Ammon's horn (tissue), 1 donor: ENCODE results near the gene CNTNAP2.

ENCODE experiments used
- DNase-seq: peaks from one replicate; pipeline ENCODE4 v3.0.0-alpha.2; 2016; ENCODE audit warnings: low spot score

Gene CNTNAP2

GRCh38 chr7:148149730-148150129 lies 2033.1 kb downstream of the CNTNAP2 start:
- no peak for DNase-seq

DNA sequence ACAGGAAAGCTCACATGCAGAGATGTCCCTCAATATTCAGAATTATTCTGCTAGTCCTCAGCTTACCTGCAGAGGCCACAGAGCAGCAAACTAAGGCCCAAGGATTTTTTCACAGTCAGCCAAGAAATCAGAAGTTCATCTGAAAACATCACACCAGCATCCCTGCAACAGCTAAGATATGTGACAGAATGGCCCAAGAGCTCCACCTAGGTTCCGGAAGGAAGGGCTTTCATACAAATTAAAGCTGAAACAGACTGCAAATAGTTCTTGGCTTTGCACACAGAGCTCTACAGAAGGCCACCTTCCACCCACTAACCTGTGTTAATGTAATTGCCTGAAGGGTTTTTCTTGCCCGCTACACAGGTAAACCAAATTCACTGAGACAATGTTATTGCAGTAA lies 2035.2 kb downstream of the CNTNAP2 start:
- no peak for DNase-seq

- DNase-seq = no peak
These were observed 2037.1 kb downstream of the CNTNAP2 start for GRCh38 chr7:148153616-148154284.

GRCh38 chr7:148155000-148155399 lies 2038.4 kb downstream of the CNTNAP2 start:
- DNase-seq = no peak

DNA sequence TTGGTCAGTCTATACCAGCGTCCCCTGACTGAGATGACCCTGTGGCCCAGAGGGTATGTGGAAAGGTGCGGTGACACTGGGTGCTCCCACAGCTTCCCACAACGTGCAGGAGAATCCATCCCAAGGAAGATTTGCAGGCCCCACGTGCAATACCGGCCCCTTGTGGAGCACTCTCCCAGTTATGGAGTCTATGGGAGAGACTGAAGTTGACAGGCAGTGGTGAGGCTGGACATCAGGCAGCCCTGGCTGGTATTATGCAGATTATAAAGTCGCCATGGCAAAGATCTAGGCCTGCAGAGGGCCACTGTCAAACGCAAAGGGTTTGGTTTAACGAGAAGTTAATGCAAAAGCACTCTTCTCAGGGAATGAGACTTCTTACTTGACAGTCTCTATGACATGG lies 2039.2 kb downstream of the CNTNAP2 start:
- DNase-seq = no peak

GRCh38 chr7:148156233-148156632 lies 2039.6 kb downstream of the CNTNAP2 start:
- DNase-seq = no peak

DNA sequence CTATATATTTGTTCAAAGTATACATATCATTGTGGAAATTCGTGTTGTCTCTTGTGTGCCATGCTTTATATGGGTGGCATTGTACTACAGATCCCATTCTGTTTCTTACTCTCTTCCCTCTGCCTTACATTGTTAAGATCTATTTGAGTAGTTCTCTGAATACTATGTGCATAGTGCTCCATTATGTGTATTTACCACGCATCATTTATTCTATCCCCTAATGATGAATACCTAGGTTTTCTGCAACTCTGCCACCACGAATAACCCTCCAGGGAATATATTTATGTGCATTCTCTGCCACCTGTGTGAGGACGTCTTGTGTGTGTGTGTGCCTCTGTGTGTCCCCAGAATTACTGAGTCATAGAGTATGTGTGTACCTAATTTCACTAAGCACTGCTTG lies 2042.7 kb downstream of the CNTNAP2 start:
- DNase-seq = no peak

- no peak for DNase-seq
These were observed 2045.2 kb downstream of the CNTNAP2 start for GRCh38 chr7:148161776-148162175.

GRCh38 chr7:148162808-148163207 lies 2046.2 kb downstream of the CNTNAP2 start:
- no peak for DNase-seq

DNA sequence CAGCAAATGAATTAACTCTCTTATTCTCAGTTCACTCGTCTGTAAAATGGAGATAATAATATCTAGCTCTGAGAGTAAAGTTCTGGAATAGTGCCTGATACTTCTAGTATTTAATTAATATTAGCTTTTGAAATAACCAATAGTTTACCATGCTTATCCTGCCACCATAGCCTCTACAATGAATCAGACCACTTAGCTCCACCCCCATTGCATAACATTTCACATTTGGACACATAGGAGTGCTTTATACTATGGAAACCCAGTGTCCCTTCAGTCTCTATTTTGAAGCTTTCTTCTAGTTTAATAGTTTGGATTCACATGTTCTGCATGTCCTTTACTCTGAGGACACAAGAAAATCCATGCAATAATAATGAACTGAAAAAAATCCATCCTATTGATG lies 2046.6 kb downstream of the CNTNAP2 start:
- no peak for DNase-seq

GRCh38 chr7:148172920-148173319 lies 2056.3 kb downstream of the CNTNAP2 start:
- DNase-seq = no peak

DNA sequence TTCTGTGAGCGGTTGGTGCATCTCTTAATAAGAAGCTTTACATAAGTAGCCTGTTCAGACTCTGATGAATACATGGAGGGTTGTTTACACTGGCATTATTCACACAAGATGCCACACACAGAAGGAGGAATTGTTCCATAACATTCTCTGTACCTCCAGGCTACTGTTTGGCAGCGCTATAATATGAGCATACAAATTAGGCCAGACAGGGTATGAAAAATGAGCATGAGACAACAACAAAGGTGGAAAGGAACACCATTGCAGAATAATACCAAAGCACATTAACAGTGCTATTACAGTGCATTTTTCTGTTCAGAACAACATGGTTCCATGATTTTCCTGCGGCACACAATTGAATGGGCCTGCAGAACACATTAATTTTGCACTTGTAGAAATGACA lies 2056.8 kb downstream of the CNTNAP2 start:
- DNase-seq = no peak

- DNase-seq = no peak
These were observed 2057.8 kb downstream of the CNTNAP2 start for GRCh38 chr7:148174376-148174775.

DNA sequence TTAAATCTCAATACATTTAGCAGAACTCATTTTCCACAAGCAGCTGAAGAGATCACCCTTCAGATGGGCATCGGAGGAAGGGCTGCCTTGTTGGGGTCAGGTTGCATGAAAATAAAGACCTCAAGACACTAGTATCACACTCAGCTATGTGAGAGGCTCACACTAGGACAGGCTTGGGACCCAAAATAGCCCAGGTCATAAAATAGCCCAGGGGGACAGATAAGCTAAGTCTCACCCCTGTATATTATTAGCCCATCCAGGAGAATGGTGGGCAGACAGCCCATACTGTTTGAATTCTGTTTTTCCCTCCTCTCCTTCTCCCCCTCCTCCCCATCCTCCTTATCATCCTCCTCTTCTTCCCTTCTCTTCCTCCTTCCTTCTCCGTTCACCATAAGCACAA lies 2058.9 kb downstream of the CNTNAP2 start:
- DNase-seq = no peak

DNA sequence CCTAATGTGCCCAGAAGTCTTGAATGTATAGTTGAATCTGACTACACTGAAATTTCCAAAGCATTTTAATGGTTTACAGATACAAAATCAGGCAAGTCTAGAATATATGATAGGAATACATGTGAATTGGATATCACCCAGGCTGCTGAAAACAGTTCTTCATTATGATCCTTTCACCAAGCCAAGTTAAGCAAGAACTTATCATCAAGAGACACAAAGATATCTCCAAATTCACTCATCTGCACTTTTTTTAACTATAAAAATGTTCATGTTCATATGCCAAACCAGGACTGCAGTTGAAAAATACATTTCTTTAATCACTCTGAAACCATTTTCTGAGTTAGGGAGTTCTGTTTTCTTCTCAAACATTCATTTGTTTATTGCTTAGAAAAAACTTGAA lies 2061.4 kb downstream of the CNTNAP2 start:
- DNase-seq = no peak

DNA sequence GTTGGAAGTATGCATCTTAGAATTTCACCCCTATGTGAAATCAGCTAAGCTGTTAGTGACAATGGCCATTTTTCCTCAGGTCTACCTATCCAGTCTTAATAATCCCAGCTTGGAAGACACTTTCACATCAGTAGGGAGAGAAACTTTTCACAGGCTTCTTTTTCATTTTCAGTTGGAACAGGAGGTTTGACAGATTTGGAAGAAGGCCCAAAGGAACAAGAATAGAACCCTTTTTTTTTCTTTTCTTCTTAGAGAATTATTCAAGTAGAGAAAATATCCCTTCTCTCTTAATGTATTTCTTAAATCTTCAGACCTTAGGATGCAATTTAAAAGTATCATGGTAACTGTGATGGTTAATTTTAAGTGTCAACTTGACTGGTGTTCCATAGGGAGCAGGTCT lies 2063.5 kb downstream of the CNTNAP2 start:
- DNase-seq = no peak

GRCh38 chr7:148182264-148182663 lies 2065.7 kb downstream of the CNTNAP2 start:
- DNase-seq = no peak

- DNase-seq = no peak
These were observed 2068.4 kb downstream of the CNTNAP2 start for GRCh38 chr7:148185041-148185440.

GRCh38 chr7:148187471-148187870 lies 2070.9 kb downstream of the CNTNAP2 start:
- no peak for DNase-seq

DNA sequence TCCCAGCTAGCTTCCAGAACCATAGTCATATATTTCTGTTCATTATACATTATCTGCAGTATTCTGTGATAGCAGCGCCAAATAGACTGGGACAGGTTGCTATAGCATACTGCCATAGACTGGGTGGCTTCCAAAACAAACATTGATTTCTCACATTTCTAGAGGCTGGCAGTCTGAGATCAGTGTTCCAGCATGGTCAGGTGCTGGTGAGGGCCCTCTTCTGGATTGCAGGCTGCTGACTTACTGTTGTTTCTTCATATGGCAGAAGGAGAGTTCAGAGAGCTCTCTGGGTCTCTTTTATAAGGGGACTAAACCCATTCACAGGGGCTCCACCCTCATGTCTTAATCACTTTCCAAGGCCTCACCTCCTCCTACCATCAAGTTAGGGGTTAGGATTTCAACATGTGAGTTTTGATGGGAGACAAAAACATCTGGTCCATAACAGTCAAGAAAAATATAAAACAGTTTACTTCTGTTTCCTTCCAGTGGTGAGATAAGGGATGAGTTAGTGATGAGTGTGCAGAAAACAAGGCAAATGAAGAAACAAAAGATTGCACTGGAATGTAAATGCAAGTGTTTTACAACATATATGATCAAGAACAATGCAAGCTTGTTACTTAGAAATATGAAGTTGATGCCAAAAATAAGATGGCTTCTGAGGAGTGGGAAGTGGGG lies 2074.9 kb downstream of the CNTNAP2 start:
- no peak for DNase-seq

DNA sequence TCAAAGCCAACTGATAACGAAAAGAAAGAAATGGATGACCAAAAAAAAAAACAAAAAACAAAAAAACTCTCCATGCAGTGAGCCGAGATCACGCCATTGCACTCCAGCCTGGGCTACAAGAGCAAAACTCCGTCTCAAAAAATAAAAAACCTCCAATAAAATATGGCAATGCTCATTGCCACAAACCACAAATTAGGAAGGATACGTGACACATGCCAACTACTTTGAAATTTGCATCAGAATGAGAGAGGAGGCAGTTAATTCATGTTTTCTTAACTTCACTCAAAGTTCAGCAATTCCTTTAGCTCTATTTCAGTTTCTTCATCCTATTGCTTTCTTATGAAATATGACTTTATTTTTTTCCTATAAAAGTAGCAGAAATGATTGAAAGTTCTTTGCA lies 2075.9 kb downstream of the CNTNAP2 start:
- DNase-seq = no peak

DNA sequence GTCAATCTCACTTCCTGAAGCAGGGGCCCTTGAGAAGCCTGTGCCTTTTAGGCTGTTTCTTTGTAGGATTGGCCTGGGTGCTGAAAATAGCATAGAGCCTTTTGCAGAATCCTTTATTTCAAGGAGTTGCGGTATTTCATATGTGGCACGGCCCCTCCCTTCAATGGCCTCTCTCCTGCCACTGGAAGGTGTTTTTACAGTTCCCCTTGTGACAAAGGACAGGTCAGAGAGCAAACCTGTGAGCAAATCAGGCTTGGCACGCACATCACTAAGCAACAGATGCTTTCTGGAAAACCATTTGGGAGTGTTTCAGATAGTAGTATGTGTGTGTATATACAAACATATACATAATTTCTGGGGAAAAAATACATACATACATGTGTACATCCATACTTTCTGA lies 2085.4 kb downstream of the CNTNAP2 start:
- no peak for DNase-seq

DNA sequence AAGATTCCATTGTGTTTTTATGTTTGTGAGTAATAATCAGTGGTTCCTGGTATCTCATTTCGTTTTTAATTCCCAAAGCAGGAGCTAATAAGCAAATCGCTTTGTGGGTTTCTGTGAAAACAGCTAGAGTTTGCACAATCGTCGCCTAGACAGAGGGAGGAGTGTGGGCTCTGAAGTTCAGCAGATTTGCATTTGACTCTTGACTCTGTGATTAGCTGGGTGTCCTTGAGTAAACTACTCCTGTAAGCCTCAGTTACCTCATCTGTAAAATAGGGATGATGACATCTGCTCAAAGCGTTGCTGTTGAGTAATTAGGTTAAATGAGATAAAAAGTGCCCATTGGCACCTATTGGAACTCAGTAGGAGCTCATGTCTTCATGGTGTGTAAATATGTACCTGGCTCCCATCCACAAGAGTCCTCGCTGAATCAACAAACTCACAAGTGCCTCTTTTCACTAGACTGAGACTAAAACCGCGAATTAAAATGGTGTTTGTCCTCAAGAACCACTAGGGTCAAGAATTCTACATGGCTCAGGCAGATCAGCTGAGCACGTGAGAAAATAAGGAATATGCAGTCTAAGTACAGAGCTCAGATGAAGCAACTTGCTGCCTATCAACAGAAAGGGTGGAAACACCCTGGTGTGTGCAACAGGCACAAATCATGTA lies 2088.2 kb downstream of the CNTNAP2 start:
- no peak for DNase-seq
